ENCODE measurements around the gene MNX1. TPM values are rescaled to one million over a fixed set of nuclear protein-coding genes. Genes with fewer than 3 reads are reported as not detected.

Gene MNX1
- total and polyA plus RNA-seq, 9 of the 15 experiments (the other 6 are each of a cell fraction or from before 2014, with no cell fraction given): 0.15 to 8.0 (median 1.4) TPM

GRCh38 chr7:157041004-157041403, 30.5 kb upstream of the MNX1 start:
- H3K4me2 ChIP-seq (ENCODE audit: insufficient read depth, low read length): peak overlapping the region; percentile 23; the same call in 1 of the 2 replicates
- H3K36me3 ChIP-seq (ENCODE audit: control insufficient read depth, insufficient read depth, low read length): no peaks in the 10 kb centered on the region
- peaks cover 2% of the 10 kb centered on the region; the same call in 1 of the 2 replicates for H3K9me3 ChIP-seq (replicated peaks; ENCODE audit: control insufficient read depth, insufficient read depth, low read depth, low read length)
- H3K9ac ChIP-seq (ENCODE audit: insufficient read depth in 1 of 2, low read depth in 2 of 2, low read length in 2 of 2): no peak overlapping the region
- no peak overlapping the region for H3K4me3 ChIP-seq
- CTCF ChIA-PET (ENCODE audit: low intra/inter-chr PET ratio): no interaction called here
- H3K9me1 ChIP-seq (ENCODE audit: control insufficient read depth, insufficient read depth, low read length): peaks cover 3% of the 10 kb centered on the region
- DNase-seq (ENCODE audit: extremely low read depth in 1 of 4, low spot score in 3 of 4): peak in 3 of 4 experiments; percentile 34 to 48 (median 46)
- BruUV-seq (replicated peaks): no TSS peak
- no peak overlapping the region for H3K27ac ChIP-seq (ENCODE audit: extremely low read depth, low read depth, low read length)
- in situ Hi-C loops (cut with MboI): no loop called here
- POLR2A ChIA-PET: interaction anchor here (0.6 to 2.1 kb wide), 3 partner anchors 11 to 1934 kb away, joined by 3 to 5 read pairs (median 3); no protein-coding TSS in a partner anchor
- no peak for FAIRE-seq
- intact Hi-C loops (cut with micrococcal nuclease): no loop called here
- H3K27me3 ChIP-seq (ENCODE audit: control insufficient read depth in 2 of 2, insufficient read depth in 2 of 2, low read length in 2 of 2): peaks cover 82 to 97% of the 10 kb centered on the region in 2 experiments
- peak; percentile 63 for ATAC-seq
- H3K79me2 ChIP-seq (ENCODE audit: control insufficient read depth, insufficient read depth, low read length): no peaks in the 10 kb centered on the region
- H4K20me1 ChIP-seq (replicated peaks; ENCODE audit: control insufficient read depth, insufficient read depth, low read length): peaks cover 9% of the 10 kb centered on the region; the same call in 1 of the 2 replicates
- WGBS (ENCODE audit: insufficient coverage, low coverage, missing lambda C conversion rate): 9% methylated on average over 13 of the region's 13 CpGs
- H2AFZ ChIP-seq (ENCODE audit: low read depth, low read length): no peak overlapping the region
- peaks cover 10 to 26% of the 10 kb centered on the region in 2 experiments; a peak in 4 of 5 replicates for H3K4me1 ChIP-seq (replicated peaks in 1 of 2; ENCODE audit: control insufficient read depth in 2 of 2, insufficient read depth in 2 of 2, low read length in 2 of 2)
- TF ChIP-seq ATF7 (IDR thresholded peaks at IDR 0.05) (peak; percentile 49; the same call in 1 of the 2 replicates), MGA (IDR thresholded peaks at IDR 0.05) (peak; percentile 53), E2F6 (IDR thresholded peaks at IDR 0.05; ENCODE audit: borderline replicate concordance in 1 of 2, extremely low read depth in 1 of 2, insufficient read depth in 1 of 2, insufficient read length in 1 of 2, low read depth in 1 of 2, low read length in 1 of 2, poor library complexity in 1 of 2, severe bottlenecking in 1 of 2) (peak in 1 of 2 experiments; percentile 21), HBP1 (CRISPR knock-in tag; IDR thresholded peaks at IDR 0.05) (no peak)
- TF ChIP-seq, protein P1, sequence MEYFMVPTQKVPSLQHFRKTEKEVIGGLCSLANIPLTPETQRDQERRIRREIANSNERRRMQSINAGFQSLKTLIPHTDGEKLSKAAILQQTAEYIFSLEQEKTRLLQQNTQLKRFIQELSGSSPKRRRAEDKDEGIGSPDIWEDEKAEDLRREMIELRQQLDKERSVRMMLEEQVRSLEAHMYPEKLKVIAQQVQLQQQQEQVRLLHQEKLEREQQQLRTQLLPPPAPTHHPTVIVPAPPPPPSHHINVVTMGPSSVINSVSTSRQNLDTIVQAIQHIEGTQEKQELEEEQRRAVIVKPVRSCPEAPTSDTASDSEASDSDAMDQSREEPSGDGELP (CRISPR knock-in tag; IDR thresholded peaks at IDR 0.05; ENCODE audit: borderline replicate concordance): peak; percentile 91
